Hippocampal formation (tissue), 2 donors: ENCODE measurements around the gene AUP1.

Experiments
- DNase-seq, 2 donors: peaks; one replicate each; lab custom pipeline; 2025; lab: John Stamatoyannopoulos, UW

The AUP1 gene

GRCh38 chr2:74535440-74535965 is 6.0 kb upstream of the AUP1 start:
- DNase-seq, result no peak

- DNase-seq, result no peak
Measured at GRCh38 chr2:74534411-74534810, 4.9 kb upstream of the AUP1 start.

- DNase-seq, result no peak
Measured at GRCh38 chr2:74533464-74533863, 4.0 kb upstream of the AUP1 start.

- peak in 1 of 2 donors; percentile 19 for DNase-seq
Measured at GRCh38 chr2:74532222-74532621, 2.7 kb upstream of the AUP1 start.

GRCh38 chr2:74531666-74532065 is 2.2 kb upstream of the AUP1 start:
- no peak for DNase-seq

- DNase-seq, result no peak
Measured at GRCh38 chr2:74530239-74531187, 1.0 kb upstream of the AUP1 start.

- DNase-seq, result no peak
Measured at GRCh38 chr2:74528600-74529356, 728 bp downstream of the AUP1 start.

GRCh38 chr2:74527741-74528140 is 1.8 kb downstream of the AUP1 start:
- DNase-seq, result no peak

- no peak for DNase-seq
Measured at GRCh38 chr2:74526649-74527230, 2.8 kb downstream of the AUP1 start.

- no peak for DNase-seq
Measured at GRCh38 chr2:74525717-74526648, 3.5 kb downstream of the AUP1 start, which contains the start of gene DQX1. Gene DQX1 (minus strand): TSS chr2:74526231. CDS start chr2:74525729, 502 bp downstream.

- no peak for DNase-seq
Measured at GRCh38 chr2:74524955-74525716, 4.4 kb downstream of the AUP1 start.

GRCh38 chr2:74524005-74524404 is 5.5 kb downstream of the AUP1 start:
- DNase-seq, result no peak

GRCh38 chr2:74522516-74522915 is 7.0 kb downstream of the AUP1 start:
- DNase-seq, result no peak

GRCh38 chr2:74516650-74517049 is 12.9 kb downstream of the AUP1 start:
- DNase-seq, result no peak

GRCh38 chr2:74515981-74516633 is 13.4 kb downstream of the AUP1 start:
- DNase-seq, result peak in 1 of 2 donors; percentile 22

GRCh38 chr2:74515271-74515980 is 14.1 kb downstream of the AUP1 start:
- DNase-seq, result no peak

GRCh38 chr2:74514368-74515270 is 14.9 kb downstream of the AUP1 start, which contains the start of gene TLX2:
Gene TLX2 (plus strand): TSS chr2:74514450. CDS start chr2:74514807, 357 bp downstream.
- DNase-seq, result no peak
